ENCODE measurements around the gene VSIG10.
A peak's percentile ranks its signal among the peaks of the same experiment; 100 is the strongest.

VSIG10 gene

GRCh38 chr12:118035190-118036041 is 68.4 kb downstream of the VSIG10 start:
- H3K4me3 ChIP-seq (ENCODE audit: low read depth, low read length), result no peak overlapping the region
- no peak for DNase-seq (ENCODE audit: low read depth)
- TF ChIP-seq CTCF (IDR thresholded peaks at IDR 0.05; ENCODE audit: control insufficient read depth, extremely low read depth, insufficient read depth), result 0 out of 2 replicates have a peak, but pooled peaks have one; percentile 15

GRCh38 chr12:118034429-118035189 is 69.2 kb downstream of the VSIG10 start:
- peak; percentile 56 for TF ChIP-seq CTCF (IDR thresholded peaks at IDR 0.05; ENCODE audit: control insufficient read depth, extremely low read depth, insufficient read depth)
- no peak overlapping the region for H3K4me3 ChIP-seq (ENCODE audit: low read depth, low read length)
- DNase-seq (ENCODE audit: low read depth), result no peak

GRCh38 chr12:118033902-118034301 is 69.9 kb downstream of the VSIG10 start:
- H3K4me3 ChIP-seq (ENCODE audit: low read depth, low read length), result no peak overlapping the region
- no peak for TF ChIP-seq CTCF (IDR thresholded peaks at IDR 0.05; ENCODE audit: control insufficient read depth, extremely low read depth, insufficient read depth)
- DNase-seq (ENCODE audit: low read depth), result no peak

GRCh38 chr12:118033323-118033722 is 70.5 kb downstream of the VSIG10 start:
- no peak for TF ChIP-seq CTCF (IDR thresholded peaks at IDR 0.05; ENCODE audit: control insufficient read depth, extremely low read depth, insufficient read depth)
- no peak for DNase-seq (ENCODE audit: low read depth)
- H3K4me3 ChIP-seq (ENCODE audit: low read depth, low read length), result no peak overlapping the region

GRCh38 chr12:118032188-118032587 is 71.6 kb downstream of the VSIG10 start:
- no peak for TF ChIP-seq CTCF (IDR thresholded peaks at IDR 0.05; ENCODE audit: control insufficient read depth, extremely low read depth, insufficient read depth)
- H3K4me3 ChIP-seq (ENCODE audit: low read depth, low read length), result no peak overlapping the region
- DNase-seq (ENCODE audit: low read depth), result no peak

GRCh38 chr12:118029166-118029565 is 74.6 kb downstream of the VSIG10 start:
- no peak for TF ChIP-seq CTCF (IDR thresholded peaks at IDR 0.05; ENCODE audit: control insufficient read depth, extremely low read depth, insufficient read depth)
- no peak for DNase-seq (ENCODE audit: low read depth)
- no peak overlapping the region for H3K4me3 ChIP-seq (ENCODE audit: low read depth, low read length)

Data from LNCaP clone FGC (cell line).